ENCODE measurements around the gene SERPINA5. TPM values are rescaled to one million over a fixed set of nuclear protein-coding genes. Genes with fewer than 3 reads are reported as not detected.
"Not testable (repeated sequence)": the region's sequence is repeated elsewhere in the genome, so short reads cannot be mapped to it uniquely, and the experiment has no call there.

SERPINA5 gene
- total RNA-seq, 1 experiment from 2014 or later: not detected

DNA sequence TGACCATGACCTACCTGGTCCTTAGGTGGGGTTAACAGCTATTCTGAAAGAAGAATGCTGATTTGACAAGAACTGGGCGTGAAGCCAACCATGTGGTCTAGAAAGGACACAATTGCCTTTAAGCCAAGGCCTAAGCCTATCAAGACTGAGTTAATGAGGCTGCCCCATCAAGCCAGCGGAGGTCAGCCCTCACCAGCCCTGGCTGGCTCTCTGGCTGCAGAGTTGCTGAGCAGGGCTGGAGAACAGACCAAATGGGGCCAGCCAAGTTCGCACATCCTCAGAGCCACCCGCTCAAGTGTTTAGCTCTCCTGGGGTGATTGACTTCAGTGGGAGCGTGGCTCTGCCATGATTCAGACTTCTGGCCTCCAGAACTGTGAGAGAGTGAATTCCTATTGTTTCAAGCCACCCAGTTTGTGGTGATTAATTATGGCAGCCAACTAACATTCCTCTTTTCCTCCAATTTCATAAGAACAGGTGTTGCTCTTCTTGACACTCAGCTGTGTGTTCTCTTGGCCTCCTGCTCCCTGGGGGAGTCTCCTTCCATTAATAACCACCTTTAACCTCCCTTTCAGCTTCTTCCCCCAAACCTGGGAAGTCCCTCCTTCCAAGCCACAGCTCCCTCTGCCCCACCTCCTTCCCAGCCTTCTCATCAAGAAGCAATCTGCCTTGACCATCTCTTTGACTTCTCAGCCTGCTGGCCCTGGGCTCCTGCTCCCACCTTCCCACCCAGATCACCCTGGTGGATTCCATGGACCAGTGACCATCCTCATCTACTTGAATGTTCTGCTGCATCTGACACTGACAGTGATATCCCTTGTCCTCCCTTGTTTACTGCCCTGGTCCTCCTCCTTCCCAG, 5.3 kb upstream of the SERPINA5 start:
- no peak overlapping the region for H3K27ac ChIP-seq (ENCODE audit: low read length)
- no peak overlapping the region for H2AFZ ChIP-seq (ENCODE audit: low read length)
- no peak overlapping the region for H3K9ac ChIP-seq (ENCODE audit: low read length)
- H3K36me3 ChIP-seq (ENCODE audit: insufficient read depth, low read length): no peaks in the 10 kb centered on the region
- no peak overlapping the region for H3K4me2 ChIP-seq (ENCODE audit: low read depth, low read length, poor library complexity, severe bottlenecking)
- H4K20me1 ChIP-seq (ENCODE audit: insufficient read depth, low read depth, low read length): no peaks in the 10 kb centered on the region
- DNase-seq: no peak
- H3K4me1 ChIP-seq (ENCODE audit: low read length): no peaks in the 10 kb centered on the region
- no peaks in the 10 kb centered on the region for H3K9me2 ChIP-seq (replicated peaks; ENCODE audit: insufficient read depth, low read length)
- H3K27me3 ChIP-seq (ENCODE audit: low read length): 0 out of 2 replicates have a peak, but pooled peaks cover 3% of the 10 kb centered on the region
- H3K4me3 ChIP-seq (ENCODE audit: low read length): no peak overlapping the region
- H3K9me3 ChIP-seq (ENCODE audit: low read length): no peaks in the 10 kb centered on the region
- H3K79me2 ChIP-seq (ENCODE audit: low read length): no peaks in the 10 kb centered on the region

DNA sequence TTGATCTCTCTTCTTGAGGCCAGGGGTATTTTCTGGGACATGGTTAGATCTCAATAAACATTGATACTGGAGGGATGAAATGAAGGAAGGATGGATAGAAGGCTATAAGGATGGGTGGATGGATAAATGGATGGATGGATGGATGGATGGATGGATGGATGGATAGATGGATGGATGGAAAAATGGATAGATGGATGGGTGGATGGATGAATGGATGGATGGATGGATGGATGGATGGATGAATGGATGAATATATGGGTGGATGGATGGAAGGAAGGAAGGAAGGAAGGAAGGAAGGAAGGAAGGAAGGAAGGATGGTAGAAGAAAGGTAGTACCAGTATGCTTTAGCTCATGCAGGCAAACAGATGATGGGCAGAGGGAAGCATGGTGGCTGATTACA, 3.8 kb upstream of the SERPINA5 start:
- not testable (repeated sequence) for H3K9me3 ChIP-seq (ENCODE audit: low read length); H3K9ac ChIP-seq (ENCODE audit: low read length); DNase-seq; H3K4me1 ChIP-seq (ENCODE audit: low read length); H2AFZ ChIP-seq (ENCODE audit: low read length); H3K79me2 ChIP-seq (ENCODE audit: low read length); H3K4me3 ChIP-seq (ENCODE audit: low read length); H3K9me2 ChIP-seq (replicated peaks; ENCODE audit: insufficient read depth, low read length); H3K36me3 ChIP-seq (ENCODE audit: insufficient read depth, low read length); H3K4me2 ChIP-seq (ENCODE audit: low read depth, low read length, poor library complexity, severe bottlenecking); H3K27ac ChIP-seq (ENCODE audit: low read length); H4K20me1 ChIP-seq (ENCODE audit: insufficient read depth, low read depth, low read length); H3K27me3 ChIP-seq (ENCODE audit: low read length)

DNA sequence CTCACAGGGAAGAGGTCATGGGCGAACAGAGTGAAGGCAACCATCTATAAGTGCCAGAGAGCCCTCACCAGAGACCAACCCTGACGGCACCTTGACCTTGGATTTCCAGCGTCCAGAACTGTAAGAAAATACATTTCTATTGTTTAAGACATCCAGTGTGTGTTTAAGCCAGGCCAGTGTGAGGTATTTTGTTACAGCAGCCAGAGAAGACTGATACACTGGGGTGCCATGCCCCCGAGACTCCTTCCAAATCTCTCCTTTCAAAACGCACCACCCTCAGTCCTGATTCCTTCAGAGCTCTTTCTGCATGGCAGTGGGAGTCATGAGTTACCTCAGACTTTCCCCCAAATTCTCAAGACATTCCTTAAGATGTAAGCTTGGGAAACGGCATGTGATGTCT, 2.5 kb upstream of the SERPINA5 start:
- H3K9me2 ChIP-seq (replicated peaks; ENCODE audit: insufficient read depth, low read length): no peaks in the 10 kb centered on the region
- no peaks in the 10 kb centered on the region for H3K36me3 ChIP-seq (ENCODE audit: insufficient read depth, low read length)
- H3K27me3 ChIP-seq (ENCODE audit: low read length): 0 out of 2 replicates have a peak, but pooled peaks cover 3% of the 10 kb centered on the region
- H3K27ac ChIP-seq (ENCODE audit: low read length): no peak overlapping the region
- no peak overlapping the region for H3K4me2 ChIP-seq (ENCODE audit: low read depth, low read length, poor library complexity, severe bottlenecking)
- H3K4me1 ChIP-seq (ENCODE audit: low read length): no peaks in the 10 kb centered on the region
- H3K4me3 ChIP-seq (ENCODE audit: low read length): no peak overlapping the region
- no peaks in the 10 kb centered on the region for H4K20me1 ChIP-seq (ENCODE audit: insufficient read depth, low read depth, low read length)
- no peaks in the 10 kb centered on the region for H3K9me3 ChIP-seq (ENCODE audit: low read length)
- no peaks in the 10 kb centered on the region for H3K79me2 ChIP-seq (ENCODE audit: low read length)
- no peak overlapping the region for H2AFZ ChIP-seq (ENCODE audit: low read length)
- H3K9ac ChIP-seq (ENCODE audit: low read length): no peak overlapping the region
- DNase-seq: no peak

DNA sequence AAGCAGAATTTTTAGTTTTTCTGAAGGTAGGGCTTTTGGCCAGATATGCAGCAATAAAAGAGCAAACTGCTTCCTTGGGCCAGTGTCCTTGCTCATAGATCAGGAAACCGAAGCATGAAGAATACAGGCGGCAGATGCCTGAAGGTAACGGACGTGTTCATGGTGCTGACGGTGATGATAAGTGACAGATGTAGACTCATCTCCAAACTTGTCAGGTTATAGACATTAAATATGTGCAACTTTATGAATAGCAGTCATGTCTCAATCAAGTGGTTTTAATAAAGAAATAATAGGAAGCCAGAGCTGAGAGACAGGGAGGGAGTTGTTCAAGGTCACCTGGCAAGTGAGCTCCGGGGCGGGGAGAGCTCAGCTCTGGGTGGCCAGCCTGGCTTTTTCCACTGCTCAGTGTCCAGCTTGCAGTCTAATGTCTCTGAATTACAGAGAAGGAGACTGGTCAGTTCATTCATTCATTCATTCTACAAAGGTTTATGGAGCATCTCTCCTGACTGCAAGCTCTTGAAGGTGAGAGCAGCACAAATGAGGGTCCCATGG, 1.0 kb downstream of the SERPINA5 start:
- Histone ChIP-seq H3K4me2 (ENCODE audit: low read depth, low read length, poor library complexity, severe bottlenecking) (no peak overlapping the region), H3K27ac (ENCODE audit: low read length) (no peak overlapping the region), H3K4me3 (ENCODE audit: low read length) (no peak overlapping the region), H3K27me3 (ENCODE audit: low read length) (0 out of 2 replicates have a peak, but pooled peaks cover 3% of the 10 kb centered on the region), H3K9me2 (replicated peaks; ENCODE audit: insufficient read depth, low read length) (no peaks in the 10 kb centered on the region), H2AFZ (ENCODE audit: low read length) (no peak overlapping the region), H3K79me2 (ENCODE audit: low read length) (no peaks in the 10 kb centered on the region), H3K4me1 (ENCODE audit: low read length) (no peaks in the 10 kb centered on the region), H4K20me1 (ENCODE audit: insufficient read depth, low read depth, low read length) (no peaks in the 10 kb centered on the region), H3K9ac (ENCODE audit: low read length) (no peak overlapping the region), H3K36me3 (ENCODE audit: insufficient read depth, low read length) (no peaks in the 10 kb centered on the region), H3K9me3 (ENCODE audit: low read length) (no peaks in the 10 kb centered on the region)
- no peak for DNase-seq

DNA sequence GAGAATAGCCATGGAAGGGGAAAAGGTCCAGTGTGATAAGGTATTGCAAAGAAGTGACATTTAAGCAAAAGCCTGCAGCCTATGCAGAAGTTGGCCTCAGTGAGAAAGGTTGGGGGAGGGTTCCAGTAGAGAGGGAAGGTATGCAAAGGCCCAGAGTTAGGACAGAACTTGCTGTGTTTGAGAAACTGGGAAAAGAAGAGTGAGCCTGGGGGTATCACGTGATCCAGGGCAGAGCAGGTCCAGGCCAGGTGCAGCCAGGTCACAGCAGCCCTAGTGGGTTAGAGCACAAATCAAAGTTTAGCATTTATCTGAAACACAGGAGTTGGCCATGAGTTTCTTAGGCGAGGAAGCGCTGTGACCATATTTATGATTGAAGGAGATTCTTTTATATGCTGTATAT, 1.6 kb downstream of the SERPINA5 start:
- Histone ChIP-seq H3K9me3 (ENCODE audit: low read length) (no peaks in the 10 kb centered on the region), H3K9ac (ENCODE audit: low read length) (no peak overlapping the region), H3K4me1 (ENCODE audit: low read length) (no peaks in the 10 kb centered on the region), H3K36me3 (ENCODE audit: insufficient read depth, low read length) (no peaks in the 10 kb centered on the region), H3K4me3 (ENCODE audit: low read length) (no peak overlapping the region), H3K9me2 (replicated peaks; ENCODE audit: insufficient read depth, low read length) (no peaks in the 10 kb centered on the region), H4K20me1 (ENCODE audit: insufficient read depth, low read depth, low read length) (no peaks in the 10 kb centered on the region), H3K4me2 (ENCODE audit: low read depth, low read length, poor library complexity, severe bottlenecking) (no peak overlapping the region), H3K79me2 (ENCODE audit: low read length) (no peaks in the 10 kb centered on the region), H3K27me3 (ENCODE audit: low read length) (0 out of 2 replicates have a peak, but pooled peaks cover 3% of the 10 kb centered on the region), H3K27ac (ENCODE audit: low read length) (no peak overlapping the region), H2AFZ (ENCODE audit: low read length) (no peak overlapping the region)
- DNase-seq: no peak

DNA sequence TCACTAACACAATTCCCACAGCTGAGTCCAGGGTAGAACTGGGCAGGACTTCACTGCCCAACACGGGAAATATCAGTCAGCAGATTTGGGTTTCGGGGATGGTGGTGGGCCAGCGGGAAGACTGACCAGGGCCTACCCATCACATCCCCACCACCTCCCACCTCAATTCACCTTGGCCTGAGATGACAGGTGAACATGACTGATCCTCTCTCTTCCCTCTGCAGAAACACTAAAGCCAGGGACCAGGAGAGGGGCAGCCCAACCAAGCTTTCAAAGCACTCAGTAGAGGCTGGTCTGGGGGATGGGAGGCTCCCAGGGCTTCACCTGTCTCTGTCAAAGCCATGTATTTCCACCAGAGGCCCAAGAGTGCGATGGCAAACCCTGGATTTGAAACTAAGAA, 2.3 kb downstream of the SERPINA5 start:
- Histone ChIP-seq H4K20me1 (ENCODE audit: insufficient read depth, low read depth, low read length) (no peaks in the 10 kb centered on the region), H3K9me3 (ENCODE audit: low read length) (no peaks in the 10 kb centered on the region), H3K27me3 (ENCODE audit: low read length) (0 out of 2 replicates have a peak, but pooled peaks cover 3% of the 10 kb centered on the region), H3K27ac (ENCODE audit: low read length) (no peak overlapping the region), H3K4me2 (ENCODE audit: low read depth, low read length, poor library complexity, severe bottlenecking) (no peak overlapping the region), H3K9ac (ENCODE audit: low read length) (no peak overlapping the region), H2AFZ (ENCODE audit: low read length) (no peak overlapping the region), H3K79me2 (ENCODE audit: low read length) (no peaks in the 10 kb centered on the region), H3K4me1 (ENCODE audit: low read length) (no peaks in the 10 kb centered on the region), H3K9me2 (replicated peaks; ENCODE audit: insufficient read depth, low read length) (no peaks in the 10 kb centered on the region), H3K4me3 (ENCODE audit: low read length) (no peak overlapping the region), H3K36me3 (ENCODE audit: insufficient read depth, low read length) (no peaks in the 10 kb centered on the region)
- DNase-seq: no peak

DNA sequence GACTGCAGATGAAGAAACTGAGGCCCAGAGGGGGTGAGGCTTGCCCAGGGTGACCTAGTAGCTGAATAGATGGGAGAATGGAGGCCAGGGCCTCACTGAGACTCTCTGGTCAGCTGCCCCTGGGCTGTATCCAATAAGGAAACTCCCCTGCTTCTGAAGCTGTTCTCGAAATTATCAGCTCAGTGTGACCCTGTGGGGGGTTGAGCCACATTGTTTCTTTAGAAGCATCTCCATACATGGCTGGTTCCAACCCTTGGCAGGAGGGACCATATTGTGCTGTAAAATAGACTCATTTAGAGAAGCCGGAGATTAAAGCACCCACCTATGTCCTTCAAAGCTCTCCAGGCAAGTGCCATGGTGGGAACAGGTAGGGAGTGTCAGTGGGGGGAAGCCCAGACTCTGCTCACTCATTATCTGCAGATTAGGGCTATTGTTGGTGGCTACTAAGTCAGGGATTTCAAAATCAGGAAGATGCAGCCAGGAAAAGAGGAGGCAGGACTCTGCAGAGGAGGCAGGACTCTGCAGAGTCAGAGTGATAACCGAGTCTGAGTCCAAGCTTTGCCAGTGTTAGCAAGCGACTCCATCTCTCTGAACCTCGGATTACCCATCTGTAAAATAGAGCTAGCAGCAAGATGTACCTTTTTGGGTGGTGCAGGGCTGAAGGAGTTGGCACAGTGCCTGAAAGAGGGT, 3.5 kb downstream of the SERPINA5 start:
- no peak overlapping the region for H2AFZ ChIP-seq (ENCODE audit: low read length)
- no peak overlapping the region for H3K27ac ChIP-seq (ENCODE audit: low read length)
- DNase-seq: no peak
- H3K4me1 ChIP-seq (ENCODE audit: low read length): no peaks in the 10 kb centered on the region
- no peaks in the 10 kb centered on the region for H3K9me2 ChIP-seq (replicated peaks; ENCODE audit: insufficient read depth, low read length)
- H3K4me3 ChIP-seq (ENCODE audit: low read length): no peak overlapping the region
- H4K20me1 ChIP-seq (ENCODE audit: insufficient read depth, low read depth, low read length): no peaks in the 10 kb centered on the region
- H3K9ac ChIP-seq (ENCODE audit: low read length): no peak overlapping the region
- no peaks in the 10 kb centered on the region for H3K79me2 ChIP-seq (ENCODE audit: low read length)
- H3K9me3 ChIP-seq (ENCODE audit: low read length): no peaks in the 10 kb centered on the region
- 0 out of 2 replicates have a peak, but pooled peaks cover 3% of the 10 kb centered on the region for H3K27me3 ChIP-seq (ENCODE audit: low read length)
- no peak overlapping the region for H3K4me2 ChIP-seq (ENCODE audit: low read depth, low read length, poor library complexity, severe bottlenecking)
- no peaks in the 10 kb centered on the region for H3K36me3 ChIP-seq (ENCODE audit: insufficient read depth, low read length)

DNA sequence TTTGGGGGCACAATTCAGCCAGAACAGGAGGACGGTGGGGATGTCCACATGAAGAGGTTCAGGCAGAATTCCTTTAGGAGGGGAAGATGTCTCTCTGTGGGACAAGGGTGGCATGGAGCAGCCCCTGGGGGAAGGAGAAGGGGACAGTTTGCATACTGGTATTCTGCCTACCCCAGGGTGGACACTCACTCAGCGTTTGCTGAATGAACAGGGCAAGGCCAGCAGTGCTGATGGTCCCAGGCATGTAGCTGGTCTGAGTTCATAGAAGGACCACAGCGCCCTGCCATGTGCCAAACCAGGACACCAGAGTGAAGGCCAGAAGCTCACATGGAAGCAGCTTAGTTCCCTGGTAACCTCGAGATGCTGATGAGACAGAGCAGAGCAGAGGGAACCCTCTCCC, 5.4 kb downstream of the SERPINA5 start:
- no peak overlapping the region for H3K4me3 ChIP-seq (ENCODE audit: low read length)
- no peak overlapping the region for H3K4me2 ChIP-seq (ENCODE audit: low read depth, low read length, poor library complexity, severe bottlenecking)
- H3K4me1 ChIP-seq (ENCODE audit: low read length): no peaks in the 10 kb centered on the region
- no peaks in the 10 kb centered on the region for H3K9me3 ChIP-seq (ENCODE audit: low read length)
- H4K20me1 ChIP-seq (ENCODE audit: insufficient read depth, low read depth, low read length): no peaks in the 10 kb centered on the region
- DNase-seq: no peak
- H3K27ac ChIP-seq (ENCODE audit: low read length): no peak overlapping the region
- H3K36me3 ChIP-seq (ENCODE audit: insufficient read depth, low read length): no peaks in the 10 kb centered on the region
- H3K9me2 ChIP-seq (replicated peaks; ENCODE audit: insufficient read depth, low read length): no peaks in the 10 kb centered on the region
- no peak overlapping the region for H3K9ac ChIP-seq (ENCODE audit: low read length)
- H3K79me2 ChIP-seq (ENCODE audit: low read length): no peaks in the 10 kb centered on the region
- H3K27me3 ChIP-seq (ENCODE audit: low read length): no peaks in the 10 kb centered on the region
- no peak overlapping the region for H2AFZ ChIP-seq (ENCODE audit: low read length)

Data from Karpas-422 (cell line).